Measurements from ENCODE around the gene MMP21. TPM values are rescaled to one million over a fixed set of nuclear protein-coding genes. Genes with fewer than 3 reads are reported as not detected.

MMP21 gene
- total RNA-seq, 4 donors from 2014 or later: 0.19 TPM; not detected in 3

DNA sequence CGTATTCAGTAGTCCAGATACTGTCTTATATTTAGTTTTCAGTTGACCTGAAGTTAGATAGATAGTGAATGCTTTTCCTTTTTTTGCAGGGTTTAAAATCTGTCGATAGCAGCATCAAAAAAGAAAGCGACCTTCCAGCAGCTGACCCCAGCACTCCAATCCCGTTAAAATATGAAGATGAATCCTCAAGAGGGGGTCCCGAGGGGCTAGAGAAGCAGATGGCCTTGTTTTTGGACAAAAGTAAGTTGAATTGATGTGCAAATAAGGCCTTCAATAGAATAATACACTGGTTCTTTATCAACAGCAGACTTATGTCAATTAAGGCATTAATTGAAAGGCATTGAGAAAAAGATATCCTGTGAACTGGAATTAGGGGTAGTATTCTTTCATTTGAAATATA is 37.4 kb downstream of the MMP21 start:
- no peaks in the 10 kb centered on the region for H3K27me3 ChIP-seq
- no peaks in the 10 kb centered on the region for H3K9me3 ChIP-seq
- H3K4me1 ChIP-seq: no peaks in the 10 kb centered on the region
- H3K27ac ChIP-seq: no peak overlapping the region
- no peak overlapping the region for H3K4me3 ChIP-seq
- peaks cover 24 to 100% (median 52%) of the 10 kb centered on the region in 3 donors for H3K36me3 ChIP-seq
- WGBS, 2 donors: 91 to 93% methylated on average over 5 of the region's 5 CpGs
- intact Hi-C loops (cut with DNase I): no loop called here
- no peak for DNase-seq
- TF ChIP-seq POLR2A (IDR thresholded peaks at IDR 0.05): no peak
- TF ChIP-seq, protein P1, sequence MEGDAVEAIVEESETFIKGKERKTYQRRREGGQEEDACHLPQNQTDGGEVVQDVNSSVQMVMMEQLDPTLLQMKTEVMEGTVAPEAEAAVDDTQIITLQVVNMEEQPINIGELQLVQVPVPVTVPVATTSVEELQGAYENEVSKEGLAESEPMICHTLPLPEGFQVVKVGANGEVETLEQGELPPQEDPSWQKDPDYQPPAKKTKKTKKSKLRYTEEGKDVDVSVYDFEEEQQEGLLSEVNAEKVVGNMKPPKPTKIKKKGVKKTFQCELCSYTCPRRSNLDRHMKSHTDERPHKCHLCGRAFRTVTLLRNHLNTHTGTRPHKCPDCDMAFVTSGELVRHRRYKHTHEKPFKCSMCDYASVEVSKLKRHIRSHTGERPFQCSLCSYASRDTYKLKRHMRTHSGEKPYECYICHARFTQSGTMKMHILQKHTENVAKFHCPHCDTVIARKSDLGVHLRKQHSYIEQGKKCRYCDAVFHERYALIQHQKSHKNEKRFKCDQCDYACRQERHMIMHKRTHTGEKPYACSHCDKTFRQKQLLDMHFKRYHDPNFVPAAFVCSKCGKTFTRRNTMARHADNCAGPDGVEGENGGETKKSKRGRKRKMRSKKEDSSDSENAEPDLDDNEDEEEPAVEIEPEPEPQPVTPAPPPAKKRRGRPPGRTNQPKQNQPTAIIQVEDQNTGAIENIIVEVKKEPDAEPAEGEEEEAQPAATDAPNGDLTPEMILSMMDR (IDR thresholded peaks at IDR 0.05): no peak

- peaks cover 15 to 100% (median 40%) of the 10 kb centered on the region in 3 donors for H3K36me3 ChIP-seq
- intact Hi-C loops (cut with DNase I): no loop called here
- no peaks in the 10 kb centered on the region for H3K4me1 ChIP-seq
- DNase-seq: no peak
- H3K4me3 ChIP-seq: no peak overlapping the region
- no peak overlapping the region for H3K27ac ChIP-seq
- no peaks in the 10 kb centered on the region for H3K27me3 ChIP-seq
- WGBS, 2 donors: 88 to 95% methylated on average over 1 of the region's 1 CpG
- TF ChIP-seq POLR2A (IDR thresholded peaks at IDR 0.05): no peak
- TF ChIP-seq, protein P1 (IDR thresholded peaks at IDR 0.05): no peak
- no peaks in the 10 kb centered on the region for H3K9me3 ChIP-seq
Measured at GRCh38 chr10:125734823-125735222, 40.8 kb downstream of the MMP21 start.

DNA sequence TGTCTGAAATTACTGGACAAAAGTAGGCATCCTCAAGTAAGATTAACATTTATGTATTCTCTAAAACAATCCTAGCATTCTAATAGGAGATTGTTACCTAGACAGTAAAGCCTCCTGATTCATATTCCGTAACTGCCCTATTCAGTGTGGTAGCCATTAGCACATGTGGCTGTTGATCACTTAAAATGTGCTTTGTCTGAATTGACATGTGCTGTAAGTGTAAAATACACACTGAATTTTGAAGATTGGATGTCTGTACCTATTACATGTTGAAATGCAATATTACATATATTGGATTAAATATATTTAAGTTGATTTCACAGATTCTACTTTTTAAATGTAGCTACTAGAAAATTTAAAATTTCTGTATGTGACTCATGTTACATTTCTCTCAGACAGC is 41.5 kb downstream of the MMP21 start:
- intact Hi-C loops (cut with DNase I): no loop called here
- no peak for DNase-seq
- Histone ChIP-seq H3K4me1 (no peaks in the 10 kb centered on the region), H3K27ac (no peak overlapping the region), H3K36me3 (peaks cover 15 to 100% (median 42%) of the 10 kb centered on the region in 3 donors), H3K9me3 (no peaks in the 10 kb centered on the region), H3K4me3 (no peak overlapping the region), H3K27me3 (no peaks in the 10 kb centered on the region)
- TF ChIP-seq, protein P1 (IDR thresholded peaks at IDR 0.05): no peak
- no peak for TF ChIP-seq POLR2A (IDR thresholded peaks at IDR 0.05)
- 97 to 100% methylated on average over 1 of the region's 1 CpG for WGBS, 2 donors

DNA sequence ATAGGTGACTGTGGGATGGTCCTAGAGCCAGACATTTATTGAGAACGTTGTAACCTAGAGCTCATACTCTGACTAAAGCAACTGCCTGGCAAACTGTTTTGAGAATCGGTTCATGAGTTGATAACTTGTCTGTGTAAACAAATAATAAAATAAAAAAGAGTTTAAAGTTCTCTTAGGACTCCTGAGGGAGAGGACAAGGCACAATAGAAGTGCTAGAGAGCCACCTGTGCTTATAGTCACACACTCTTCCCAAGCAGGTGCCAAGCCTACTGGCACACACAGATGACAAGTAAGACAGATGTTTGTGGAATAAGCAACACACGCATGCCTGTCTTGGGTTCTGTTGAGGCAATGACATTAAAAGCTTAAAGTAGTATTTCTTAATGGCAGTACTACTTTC is 48.2 kb downstream of the MMP21 start:
- Histone ChIP-seq H3K27me3 (no peaks in the 10 kb centered on the region), H3K4me1 (no peaks in the 10 kb centered on the region), H3K9me3 (no peaks in the 10 kb centered on the region), H3K27ac (no peak overlapping the region), H3K4me3 (no peak overlapping the region), H3K36me3 (peaks cover 0 to 100% (median 48%) of the 10 kb centered on the region in 3 donors)
- TF ChIP-seq, protein P1 (IDR thresholded peaks at IDR 0.05): no peak
- no peak for TF ChIP-seq POLR2A (IDR thresholded peaks at IDR 0.05)
- WGBS, 2 donors: 57 to 60% methylated on average over 3 of the region's 3 CpGs
- intact Hi-C loops (cut with DNase I): no loop called here
- no peak for DNase-seq

GRCh38 chr10:125726914-125727313 is 48.7 kb downstream of the MMP21 start:
- WGBS, 2 donors: 93 to 97% methylated on average over 7 of the region's 7 CpGs
- intact Hi-C loops (cut with DNase I): no loop called here
- Histone ChIP-seq H3K4me1 (no peaks in the 10 kb centered on the region), H3K27me3 (no peaks in the 10 kb centered on the region), H3K4me3 (no peak overlapping the region), H3K9me3 (no peaks in the 10 kb centered on the region), H3K36me3 (peaks cover 0 to 100% (median 48%) of the 10 kb centered on the region in 3 donors), H3K27ac (no peak overlapping the region)
- DNase-seq: no peak
- TF ChIP-seq, protein P1 (IDR thresholded peaks at IDR 0.05): no peak
- TF ChIP-seq POLR2A (IDR thresholded peaks at IDR 0.05): no peak
